Panc1 (cell line): ENCODE measurements around the gene DDAH2. TPM values are rescaled to one million over a fixed set of nuclear protein-coding genes. Genes with fewer than 3 reads are reported as not detected.
A peak's percentile ranks its signal among the peaks of the same experiment; 100 is the strongest.

ENCODE experiments used
- ATAC-seq: fragments of 200-7000 bp; cut with Tn5 transposase; 2 replicates; pipeline ENCODE4 v1.9.1; 2020; ENCODE audit warnings: mild to moderate bottlenecking, moderate library complexity
- BruUV-seq: library from RNA; stranded (reverse); fragments of 400-500 nt; replicated peaks from 2 replicates; lab custom pipeline; 2021; lab: Mats Ljungman, UMichigan
- CTCF ChIA-PET: fragments of 300-600 bp; sonication (Branson Sonifier 250); formaldehyde crosslinking; loops from one replicate; lab custom pipeline; 2022; ENCODE audit warnings: antibody characterized with exemption; lab: Charles Lee
- POLR2A ChIA-PET: fragments of 300-600 bp; sonication (Branson Sonifier 250); formaldehyde crosslinking; loops from one replicate; lab custom pipeline; 2022; ENCODE audit warnings: antibody characterized with exemption; lab: Charles Lee
- DNase-seq: peaks from one replicate; pipeline ENCODE4 v3.0.0-alpha.2; 2010; ENCODE audit warnings: low read depth, low spot score
- H3K27ac ChIP-seq: 2 replicates; pipeline ENCODE4 v1.5.1; 2011; ENCODE audit warnings: mild to moderate bottlenecking, low read length, inconsistent platforms
- H3K27me3 ChIP-seq: fragments of 200-500 bp; sonication (Bioruptor generic); 2 replicates; pipeline ENCODE4 v1.6.0; 2014; ENCODE audit warnings: low read length, inconsistent platforms; ENCODE audit not compliant: control insufficient read depth, insufficient read depth
- H3K36me3 ChIP-seq: fragments of 200-500 bp; sonication (Bioruptor generic); 2 replicates; pipeline ENCODE4 v1.5.1; 2014; ENCODE audit warnings: inconsistent platforms, mild to moderate bottlenecking, low read length, moderate library complexity; ENCODE audit not compliant: control insufficient read depth, insufficient read depth
- H3K4me1 ChIP-seq: 2 replicates; pipeline ENCODE4 v1.5.1; 2011; ENCODE audit warnings: inconsistent platforms, mild to moderate bottlenecking, low read length, moderate library complexity; ENCODE audit not compliant: control insufficient read depth, insufficient read depth
- H3K4me3 ChIP-seq, 2 experiments: 2 replicates each; pipeline ENCODE4 v1.5.1; 2011 to 2012; ENCODE audit warnings: low read depth in 2 of 2, low read length in 2 of 2, mild to moderate bottlenecking in 2 of 2, inconsistent platforms in 1 of 2, moderate library complexity in 1 of 2
- H3K9me3 ChIP-seq: fragments of 200-500 bp; sonication (Bioruptor generic); 2 replicates; pipeline ENCODE4 v1.5.1; 2014; ENCODE audit warnings: low read depth, mild to moderate bottlenecking, inconsistent platforms, low read length, moderate library complexity; ENCODE audit not compliant: control insufficient read depth, insufficient read depth
- POLR2AphosphoS5 ChIP-seq: IDR thresholded peaks from 2 replicates; pipeline ENCODE4 v1.6.1; 2012; ENCODE audit warnings: mild to moderate bottlenecking, low read depth, low read length, moderate library complexity
- SIN3A ChIP-seq: IDR thresholded peaks from 2 replicates; pipeline ENCODE4 v1.6.1; 2012; ENCODE audit warnings: low read depth, mild to moderate bottlenecking, low read length, moderate library complexity, borderline replicate concordance; ENCODE audit not compliant: insufficient read depth
- TCF7L2 ChIP-seq: IDR thresholded peaks from 2 replicates; pipeline ENCODE4 v1.6.1; 2011; ENCODE audit warnings: mild to moderate bottlenecking, low read depth, low read length, inconsistent platforms
- in situ Hi-C: cut with HindIII; loops from 2 replicates; pipeline ENCODE4 v1.10.0; 2016; ENCODE audit warnings: low sequenced_read_pairs, low pct_unique_long_range_greater_than_20kb
- intact Hi-C: fragments of 100-400 bp; cut with micrococcal nuclease; formaldehyde crosslinking; loops from one replicate; pipeline ENCODE4 v1.10.0; 2022; ENCODE audit not compliant: unreplicated experiment
- total RNA-seq: library from RNA; stranded (reverse); gene quantifications from one replicate; pipeline ENCODE4 v1.2.1, GENCODE V29; 2021; ENCODE audit not compliant: unreplicated experiment
- TF ChIP-seq, protein P1 (sequence below): fragments of 450-650 bp; IDR thresholded peaks from 2 replicates; pipeline ENCODE4 v1.5.1; 2017; ENCODE audit warnings: mild to moderate bottlenecking
- TF ChIP-seq, protein P2 (sequence below), 2 experiments: IDR thresholded peaks; 2 replicates each; pipeline ENCODE4 v1.6.1; 2011 to 2012; ENCODE audit warnings: low read depth in 2 of 2, control low read depth in 1 of 2, low read length in 1 of 2, mild to moderate bottlenecking in 1 of 2, moderate library complexity in 1 of 2; ENCODE audit not compliant: insufficient read depth in 1 of 2

The DDAH2 gene
- total RNA-seq, 1 experiment from 2014 or later = 104 TPM

DNA sequence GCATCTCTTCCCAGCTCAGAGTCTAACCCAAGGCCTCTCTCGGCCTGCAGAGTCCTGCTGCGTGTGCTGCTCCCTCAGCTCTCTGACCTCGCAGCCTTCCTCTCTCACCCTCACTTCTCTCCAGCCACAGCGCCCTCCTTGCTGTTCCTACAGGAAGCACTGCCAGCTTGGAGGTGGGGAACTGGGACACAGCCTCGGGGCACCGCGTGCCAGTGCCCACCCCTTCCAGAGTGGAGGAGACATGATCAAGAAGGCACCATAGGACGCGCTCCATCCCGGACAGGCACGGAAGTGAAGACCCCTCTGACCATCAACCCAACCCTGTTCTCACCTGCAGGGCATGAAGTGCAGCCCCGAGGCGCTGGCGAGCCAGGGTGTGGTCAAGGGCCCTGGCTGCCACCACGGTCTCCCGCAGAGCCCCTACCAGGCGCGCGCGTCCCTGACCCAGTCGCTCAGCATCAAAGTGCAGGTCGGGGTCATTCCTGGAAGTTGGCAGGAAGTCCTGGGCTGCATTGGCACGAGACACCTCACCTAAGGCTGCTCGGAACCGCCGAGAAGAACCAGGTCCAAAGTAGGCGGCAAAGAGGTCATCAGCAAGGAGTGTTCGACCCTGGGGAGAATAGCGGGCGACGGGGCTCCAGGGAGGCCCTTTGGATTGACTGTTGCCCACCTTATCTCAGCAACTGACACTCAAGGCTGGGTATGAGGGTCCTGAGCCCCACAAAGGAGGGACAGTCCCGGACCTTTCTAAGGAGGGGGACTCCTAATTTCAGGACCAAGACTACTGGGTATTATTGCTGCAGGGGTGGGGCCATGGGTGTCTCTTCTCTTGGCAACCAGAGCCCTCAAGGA lies 46.8 kb upstream of the DDAH2 start:
- no peak overlapping the region for H3K4me3 ChIP-seq

DNA sequence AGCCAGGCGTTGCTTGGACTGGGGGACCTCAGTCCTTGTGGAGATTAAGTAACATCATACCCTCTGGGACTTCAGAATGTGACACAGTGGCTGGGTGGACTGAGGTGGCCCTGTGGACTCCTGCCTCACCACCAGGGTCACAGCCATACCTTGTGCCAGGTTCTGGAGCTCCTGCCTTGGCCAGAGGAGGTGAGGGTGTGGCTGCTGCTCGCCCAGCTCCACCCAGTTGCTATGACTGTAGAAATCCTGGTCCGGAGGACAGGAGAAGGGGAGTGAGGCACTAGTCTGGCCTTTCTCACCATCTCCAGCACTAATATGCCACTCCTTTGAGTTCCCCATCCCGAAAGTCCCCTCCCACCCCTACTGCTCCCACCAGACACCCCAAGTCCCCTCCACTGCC lies 46.1 kb upstream of the DDAH2 start:
- in situ Hi-C loops (no loop called here), intact Hi-C loops (loop anchor here (10.0 kb wide), 1 partner anchor 50 kb away; the partner anchor contains the start of gene HSPA1B)
- TF ChIP-seq TCF7L2 (no peak), SIN3A (no peak), POLR2AphosphoS5 (no peak)
- TF ChIP-seq, protein P1, sequence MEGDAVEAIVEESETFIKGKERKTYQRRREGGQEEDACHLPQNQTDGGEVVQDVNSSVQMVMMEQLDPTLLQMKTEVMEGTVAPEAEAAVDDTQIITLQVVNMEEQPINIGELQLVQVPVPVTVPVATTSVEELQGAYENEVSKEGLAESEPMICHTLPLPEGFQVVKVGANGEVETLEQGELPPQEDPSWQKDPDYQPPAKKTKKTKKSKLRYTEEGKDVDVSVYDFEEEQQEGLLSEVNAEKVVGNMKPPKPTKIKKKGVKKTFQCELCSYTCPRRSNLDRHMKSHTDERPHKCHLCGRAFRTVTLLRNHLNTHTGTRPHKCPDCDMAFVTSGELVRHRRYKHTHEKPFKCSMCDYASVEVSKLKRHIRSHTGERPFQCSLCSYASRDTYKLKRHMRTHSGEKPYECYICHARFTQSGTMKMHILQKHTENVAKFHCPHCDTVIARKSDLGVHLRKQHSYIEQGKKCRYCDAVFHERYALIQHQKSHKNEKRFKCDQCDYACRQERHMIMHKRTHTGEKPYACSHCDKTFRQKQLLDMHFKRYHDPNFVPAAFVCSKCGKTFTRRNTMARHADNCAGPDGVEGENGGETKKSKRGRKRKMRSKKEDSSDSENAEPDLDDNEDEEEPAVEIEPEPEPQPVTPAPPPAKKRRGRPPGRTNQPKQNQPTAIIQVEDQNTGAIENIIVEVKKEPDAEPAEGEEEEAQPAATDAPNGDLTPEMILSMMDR = no peak
- TF ChIP-seq, protein P2, sequence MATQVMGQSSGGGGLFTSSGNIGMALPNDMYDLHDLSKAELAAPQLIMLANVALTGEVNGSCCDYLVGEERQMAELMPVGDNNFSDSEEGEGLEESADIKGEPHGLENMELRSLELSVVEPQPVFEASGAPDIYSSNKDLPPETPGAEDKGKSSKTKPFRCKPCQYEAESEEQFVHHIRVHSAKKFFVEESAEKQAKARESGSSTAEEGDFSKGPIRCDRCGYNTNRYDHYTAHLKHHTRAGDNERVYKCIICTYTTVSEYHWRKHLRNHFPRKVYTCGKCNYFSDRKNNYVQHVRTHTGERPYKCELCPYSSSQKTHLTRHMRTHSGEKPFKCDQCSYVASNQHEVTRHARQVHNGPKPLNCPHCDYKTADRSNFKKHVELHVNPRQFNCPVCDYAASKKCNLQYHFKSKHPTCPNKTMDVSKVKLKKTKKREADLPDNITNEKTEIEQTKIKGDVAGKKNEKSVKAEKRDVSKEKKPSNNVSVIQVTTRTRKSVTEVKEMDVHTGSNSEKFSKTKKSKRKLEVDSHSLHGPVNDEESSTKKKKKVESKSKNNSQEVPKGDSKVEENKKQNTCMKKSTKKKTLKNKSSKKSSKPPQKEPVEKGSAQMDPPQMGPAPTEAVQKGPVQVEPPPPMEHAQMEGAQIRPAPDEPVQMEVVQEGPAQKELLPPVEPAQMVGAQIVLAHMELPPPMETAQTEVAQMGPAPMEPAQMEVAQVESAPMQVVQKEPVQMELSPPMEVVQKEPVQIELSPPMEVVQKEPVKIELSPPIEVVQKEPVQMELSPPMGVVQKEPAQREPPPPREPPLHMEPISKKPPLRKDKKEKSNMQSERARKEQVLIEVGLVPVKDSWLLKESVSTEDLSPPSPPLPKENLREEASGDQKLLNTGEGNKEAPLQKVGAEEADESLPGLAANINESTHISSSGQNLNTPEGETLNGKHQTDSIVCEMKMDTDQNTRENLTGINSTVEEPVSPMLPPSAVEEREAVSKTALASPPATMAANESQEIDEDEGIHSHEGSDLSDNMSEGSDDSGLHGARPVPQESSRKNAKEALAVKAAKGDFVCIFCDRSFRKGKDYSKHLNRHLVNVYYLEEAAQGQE (IDR thresholded peaks at IDR 0.05; ENCODE audit: insufficient read depth in 1 of 2, low read depth in 2 of 2, low read length in 1 of 2) = no peak
- no TSS peak for BruUV-seq
- Histone ChIP-seq H3K4me1 (peaks cover 31% of the 10 kb centered on the region), H3K9me3 (no peaks in the 10 kb centered on the region), H3K36me3 (no peaks in the 10 kb centered on the region), H3K27me3 (no peaks in the 10 kb centered on the region), H3K27ac (peak overlapping the region; percentile 42), H3K4me3 (no peak overlapping the region)
- ATAC-seq (peak; percentile 28; the same call in 1 of the 2 replicates), DNase-seq (no peak)
- ChIA-PET POLR2A (interaction anchor here (0.5 to 0.7 kb wide), 4 partner anchors 60 to 1543 kb away, joined by 3 to 8 read pairs (median 4); partner anchors contain the start of gene DXO), CTCF (interaction anchor here (0.6 to 1.2 kb wide), 3 partner anchors 16 to 192 kb away, joined by 3 to 7 read pairs (median 5); no protein-coding TSS in a partner anchor)

More for the DNA sequence above, 46.8 kb upstream of the DDAH2 start:
- in situ Hi-C loops (no loop called here), intact Hi-C loops (loop anchor here (10.0 kb wide), 1 partner anchor 49 kb away; the partner anchor contains the start of gene HSPA1B)
- no peaks in the 10 kb centered on the region for H3K27me3 ChIP-seq
- H3K36me3 ChIP-seq = no peaks in the 10 kb centered on the region
- peak overlapping the region; percentile 48 for H3K27ac ChIP-seq
- H3K4me1 ChIP-seq = peaks cover 31% of the 10 kb centered on the region
- DNase-seq (no peak), ATAC-seq (no peak)
- BruUV-seq = no TSS peak
- H3K9me3 ChIP-seq = no peaks in the 10 kb centered on the region
- POLR2A ChIA-PET = interaction anchor here (0.5 to 0.7 kb wide), 3 partner anchors 59 to 1542 kb away, joined by 3 to 8 read pairs (median 6); no protein-coding TSS in a partner anchor
- CTCF ChIA-PET = interaction anchor here (0.6 to 1.2 kb wide), 3 partner anchors 16 to 192 kb away, joined by 3 to 7 read pairs (median 5); no protein-coding TSS in a partner anchor
- TF ChIP-seq POLR2AphosphoS5 (no peak), TCF7L2 (no peak), SIN3A (no peak)
- TF ChIP-seq, protein P1 = no peak
- TF ChIP-seq, protein P2 (IDR thresholded peaks at IDR 0.05; ENCODE audit: insufficient read depth in 1 of 2, low read depth in 2 of 2, low read length in 1 of 2) = no peak
